Measurements from ENCODE around the gene SCIMP.
"Not testable (repeated sequence)": the region's sequence is repeated elsewhere in the genome, so short reads cannot be mapped to it uniquely, and the experiment has no call there.

Gene SCIMP

DNA sequence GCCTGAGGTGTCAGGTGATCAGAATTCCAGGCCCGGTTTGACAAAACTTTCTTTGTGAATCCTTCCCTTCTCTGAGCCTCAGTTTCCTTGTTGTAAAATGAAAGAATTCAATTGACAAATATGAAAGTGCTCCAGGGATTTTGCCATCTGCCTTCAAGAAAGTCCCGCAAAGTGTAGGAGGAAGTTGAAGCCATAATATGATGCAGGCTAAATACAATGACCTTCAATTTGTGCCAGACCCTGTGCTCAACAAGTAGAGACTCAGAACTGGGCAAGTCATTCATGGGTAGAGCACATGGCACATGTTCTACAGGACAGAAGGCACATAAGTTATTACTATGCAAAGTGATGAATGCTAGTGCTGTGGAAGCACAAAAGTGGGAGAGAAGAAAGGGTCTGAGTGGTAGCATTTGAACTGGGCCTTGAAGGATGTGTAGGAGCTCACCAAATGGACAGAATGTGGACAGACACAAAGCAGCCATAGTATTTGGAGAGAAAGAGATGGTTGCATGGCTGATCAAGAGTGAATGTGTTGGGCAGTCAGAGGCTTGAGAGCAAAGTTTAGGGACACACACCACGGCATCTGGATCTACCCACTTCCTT, 2.4 kb upstream of the SCIMP start:
- Histone ChIP-seq H3K27ac (no peak overlapping the region), H4K20me1 (ENCODE audit: insufficient read depth) (no peaks in the 10 kb centered on the region), H2AFZ (ENCODE audit: low read depth) (no peak overlapping the region), H3K9ac (no peak overlapping the region), H3K4me2 (no peak overlapping the region), H3K4me3 (IDR thresholded peaks at IDR 0.05; ENCODE audit: insufficient read depth, low read depth, low read length) (no peak overlapping the region), H3K36me3 (ENCODE audit: insufficient read depth) (no peaks in the 10 kb centered on the region), H3K79me2 (ENCODE audit: insufficient read depth, low read depth) (no peaks in the 10 kb centered on the region), H3K4me1 (ENCODE audit: low read depth, poor library complexity, severe bottlenecking) (no peaks in the 10 kb centered on the region), H3K27me3 (ENCODE audit: insufficient read depth, low read depth) (no peaks in the 10 kb centered on the region)
- TF ChIP-seq, protein P1, sequence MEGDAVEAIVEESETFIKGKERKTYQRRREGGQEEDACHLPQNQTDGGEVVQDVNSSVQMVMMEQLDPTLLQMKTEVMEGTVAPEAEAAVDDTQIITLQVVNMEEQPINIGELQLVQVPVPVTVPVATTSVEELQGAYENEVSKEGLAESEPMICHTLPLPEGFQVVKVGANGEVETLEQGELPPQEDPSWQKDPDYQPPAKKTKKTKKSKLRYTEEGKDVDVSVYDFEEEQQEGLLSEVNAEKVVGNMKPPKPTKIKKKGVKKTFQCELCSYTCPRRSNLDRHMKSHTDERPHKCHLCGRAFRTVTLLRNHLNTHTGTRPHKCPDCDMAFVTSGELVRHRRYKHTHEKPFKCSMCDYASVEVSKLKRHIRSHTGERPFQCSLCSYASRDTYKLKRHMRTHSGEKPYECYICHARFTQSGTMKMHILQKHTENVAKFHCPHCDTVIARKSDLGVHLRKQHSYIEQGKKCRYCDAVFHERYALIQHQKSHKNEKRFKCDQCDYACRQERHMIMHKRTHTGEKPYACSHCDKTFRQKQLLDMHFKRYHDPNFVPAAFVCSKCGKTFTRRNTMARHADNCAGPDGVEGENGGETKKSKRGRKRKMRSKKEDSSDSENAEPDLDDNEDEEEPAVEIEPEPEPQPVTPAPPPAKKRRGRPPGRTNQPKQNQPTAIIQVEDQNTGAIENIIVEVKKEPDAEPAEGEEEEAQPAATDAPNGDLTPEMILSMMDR (conservative IDR thresholded peaks at IDR 0.05; ENCODE audit: low read depth, low read length) = no peak

DNA sequence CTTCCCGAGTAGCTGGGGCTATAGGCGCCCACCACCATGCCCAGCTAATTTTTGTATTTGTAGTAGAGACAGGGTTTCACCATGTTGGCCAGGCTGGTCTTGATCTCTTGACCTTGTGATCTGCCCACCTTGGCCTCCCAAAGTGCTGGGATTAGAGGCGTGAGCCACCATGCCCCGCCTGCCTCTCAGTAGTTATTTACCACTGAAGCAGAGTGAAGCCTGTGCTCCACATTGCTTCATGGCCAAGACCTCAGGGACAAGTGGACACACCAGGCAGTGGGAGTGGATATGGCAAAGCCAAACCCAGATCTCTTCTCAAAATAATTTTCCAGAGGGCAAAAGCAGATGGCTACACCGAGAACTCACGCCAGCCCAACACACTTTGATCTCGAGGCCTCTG, 1.2 kb downstream of the SCIMP start:
- not testable (repeated sequence) for H3K4me2 ChIP-seq; H2AFZ ChIP-seq (ENCODE audit: low read depth); H3K36me3 ChIP-seq (ENCODE audit: insufficient read depth); H3K27me3 ChIP-seq (ENCODE audit: insufficient read depth, low read depth); H3K4me1 ChIP-seq (ENCODE audit: low read depth, poor library complexity, severe bottlenecking); H4K20me1 ChIP-seq (ENCODE audit: insufficient read depth); H3K9ac ChIP-seq; H3K79me2 ChIP-seq (ENCODE audit: insufficient read depth, low read depth); H3K4me3 ChIP-seq (IDR thresholded peaks at IDR 0.05; ENCODE audit: insufficient read depth, low read depth, low read length); H3K27ac ChIP-seq

- Histone ChIP-seq H4K20me1 (ENCODE audit: insufficient read depth) (no peaks in the 10 kb centered on the region), H2AFZ (ENCODE audit: low read depth) (no peak overlapping the region), H3K9ac (no peak overlapping the region), H3K27me3 (ENCODE audit: insufficient read depth, low read depth) (no peaks in the 10 kb centered on the region), H3K4me1 (ENCODE audit: low read depth, poor library complexity, severe bottlenecking) (no peaks in the 10 kb centered on the region), H3K36me3 (ENCODE audit: insufficient read depth) (no peaks in the 10 kb centered on the region), H3K27ac (no peak overlapping the region), H3K4me2 (no peak overlapping the region), H3K4me3 (IDR thresholded peaks at IDR 0.05; ENCODE audit: insufficient read depth, low read depth, low read length) (no peak overlapping the region), H3K79me2 (ENCODE audit: insufficient read depth, low read depth) (no peaks in the 10 kb centered on the region)
- TF ChIP-seq, protein P1 (conservative IDR thresholded peaks at IDR 0.05; ENCODE audit: low read depth, low read length) = no peak
Observed at GRCh38 chr17:5226940-5227878, 7.5 kb downstream of the SCIMP start.

DNA sequence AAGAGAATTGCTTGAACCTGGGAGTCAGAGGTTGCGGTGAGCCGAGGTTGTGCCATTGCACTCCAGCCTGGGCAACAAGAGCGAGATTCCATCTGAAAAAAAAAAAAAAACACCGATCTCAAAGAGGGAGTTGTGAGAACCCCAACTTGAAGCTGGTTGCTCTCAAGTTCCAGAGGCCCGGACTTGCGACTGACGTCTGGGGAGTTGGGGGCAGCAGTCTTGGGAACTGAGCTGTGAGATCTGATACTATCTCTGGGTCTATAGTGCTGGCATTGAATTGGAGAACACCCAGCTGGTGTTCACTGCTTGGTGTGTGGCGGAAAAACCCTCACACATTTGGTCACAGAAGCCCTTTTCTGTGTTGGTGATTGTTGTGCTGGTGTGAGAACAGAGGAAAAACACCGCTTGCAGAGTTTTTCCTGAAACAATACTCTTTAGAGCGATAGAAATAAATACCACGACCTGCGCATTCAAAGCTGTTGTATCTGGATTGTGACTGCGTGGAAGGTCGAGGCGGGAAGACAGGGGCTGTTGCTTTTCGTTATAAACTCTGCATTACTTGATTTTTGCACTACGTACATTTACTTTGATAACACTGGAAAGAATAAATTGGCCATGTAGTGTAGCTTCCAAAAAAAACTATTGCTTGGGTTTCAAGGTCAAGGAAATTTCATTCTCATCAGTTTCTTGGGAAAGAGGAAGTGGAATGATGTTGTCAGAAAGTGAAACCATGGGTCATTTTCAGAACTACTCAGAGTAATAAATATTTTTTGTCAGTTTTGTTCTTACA, 8.8 kb downstream of the SCIMP start:
- Histone ChIP-seq H4K20me1 (ENCODE audit: insufficient read depth) (no peaks in the 10 kb centered on the region), H3K27me3 (ENCODE audit: insufficient read depth, low read depth) (no peaks in the 10 kb centered on the region), H3K9ac (no peak overlapping the region), H3K4me2 (no peak overlapping the region), H3K4me3 (IDR thresholded peaks at IDR 0.05; ENCODE audit: insufficient read depth, low read depth, low read length) (no peak overlapping the region), H3K79me2 (ENCODE audit: insufficient read depth, low read depth) (no peaks in the 10 kb centered on the region), H2AFZ (ENCODE audit: low read depth) (no peak overlapping the region), H3K36me3 (ENCODE audit: insufficient read depth) (no peaks in the 10 kb centered on the region), H3K27ac (no peak overlapping the region), H3K4me1 (ENCODE audit: low read depth, poor library complexity, severe bottlenecking) (no peaks in the 10 kb centered on the region)
- TF ChIP-seq, protein P1 (conservative IDR thresholded peaks at IDR 0.05; ENCODE audit: low read depth, low read length) = no peak

DNA sequence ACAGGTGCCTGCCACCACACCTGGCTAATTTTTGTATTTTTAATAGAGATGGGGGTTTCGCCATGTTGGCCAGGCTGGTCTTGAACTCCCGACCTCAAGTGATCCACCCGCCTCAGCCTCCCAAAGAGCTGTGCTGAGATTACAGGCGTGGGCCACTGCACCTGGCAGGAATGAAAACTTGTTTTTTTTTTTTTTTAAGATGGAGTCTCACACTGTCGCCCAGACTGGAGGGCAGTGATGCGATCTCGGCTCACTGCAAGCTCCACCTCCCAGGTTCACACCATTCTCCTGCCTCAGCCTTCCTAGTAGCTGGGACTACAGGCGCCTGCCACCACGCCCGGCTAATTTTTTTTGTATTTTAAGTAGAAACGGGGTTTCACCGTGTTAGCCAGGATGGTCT, 12.7 kb downstream of the SCIMP start:
- not testable (repeated sequence) for H2AFZ ChIP-seq (ENCODE audit: low read depth); H3K9ac ChIP-seq; H3K36me3 ChIP-seq (ENCODE audit: insufficient read depth); H3K27me3 ChIP-seq (ENCODE audit: insufficient read depth, low read depth); H4K20me1 ChIP-seq (ENCODE audit: insufficient read depth); H3K27ac ChIP-seq; H3K4me2 ChIP-seq; H3K79me2 ChIP-seq (ENCODE audit: insufficient read depth, low read depth); H3K4me3 ChIP-seq (IDR thresholded peaks at IDR 0.05; ENCODE audit: insufficient read depth, low read depth, low read length); H3K4me1 ChIP-seq (ENCODE audit: low read depth, poor library complexity, severe bottlenecking)

Measured in KMS-11 (cell line).